Measurements from ENCODE around the gene SLC29A3. TPM values are rescaled to one million over a fixed set of nuclear protein-coding genes. Genes with fewer than 3 reads are reported as not detected.

SLC29A3 gene
- total RNA-seq, 2 donors from 2014 or later = 2.0 to 2.1 TPM

DNA sequence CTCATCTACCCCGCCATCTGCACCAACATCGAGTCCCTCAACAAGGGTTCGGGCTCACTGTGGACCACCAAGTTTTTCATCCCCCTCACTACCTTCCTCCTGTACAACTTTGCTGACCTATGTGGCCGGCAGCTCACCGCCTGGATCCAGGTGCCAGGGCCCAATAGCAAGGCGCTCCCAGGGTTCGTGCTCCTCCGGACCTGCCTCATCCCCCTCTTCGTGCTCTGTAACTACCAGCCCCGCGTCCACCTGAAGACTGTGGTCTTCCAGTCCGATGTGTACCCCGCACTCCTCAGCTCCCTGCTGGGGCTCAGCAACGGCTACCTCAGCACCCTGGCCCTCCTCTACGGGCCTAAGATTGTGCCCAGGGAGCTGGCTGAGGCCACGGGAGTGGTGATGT lies 43.1 kb downstream of the SLC29A3 start:
- DNase-seq (ENCODE audit: low spot score in 2 of 2) (no peak), ATAC-seq (no peak)
- Mint-ChIP-seq H3K27ac (peak overlapping the region in 1 of 2 donors; percentile 36), H3K36me3 (no peaks in the 10 kb centered on the region), H3K9me3 (no peaks in the 10 kb centered on the region)

DNA sequence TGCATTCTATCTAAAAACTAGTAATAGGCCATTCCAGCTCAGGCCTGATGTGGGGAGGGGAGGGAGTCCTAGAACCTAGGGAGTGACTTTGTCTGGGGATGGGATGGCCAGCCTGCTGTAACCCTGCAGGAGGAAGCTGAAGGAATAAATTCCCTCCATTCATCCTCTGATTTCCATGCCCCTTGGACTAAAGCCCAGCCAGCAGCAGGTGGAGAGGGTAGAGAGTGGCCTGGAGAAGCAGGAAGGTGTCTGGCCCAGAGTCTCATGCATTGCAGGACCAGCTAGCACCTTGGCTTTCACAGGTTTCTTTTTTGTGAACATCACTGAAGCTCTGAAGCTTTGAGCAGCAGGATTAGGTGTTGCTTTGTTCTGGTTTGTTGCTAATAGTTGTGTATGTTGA lies 44.9 kb downstream of the SLC29A3 start:
- H3K27ac Mint-ChIP-seq = peak overlapping the region in 1 of 2 donors; percentile 19
- ATAC-seq (no peak), DNase-seq (ENCODE audit: low spot score in 2 of 2) (no peak)
- H3K36me3 Mint-ChIP-seq = no peaks in the 10 kb centered on the region
- H3K9me3 Mint-ChIP-seq = no peaks in the 10 kb centered on the region

DNA sequence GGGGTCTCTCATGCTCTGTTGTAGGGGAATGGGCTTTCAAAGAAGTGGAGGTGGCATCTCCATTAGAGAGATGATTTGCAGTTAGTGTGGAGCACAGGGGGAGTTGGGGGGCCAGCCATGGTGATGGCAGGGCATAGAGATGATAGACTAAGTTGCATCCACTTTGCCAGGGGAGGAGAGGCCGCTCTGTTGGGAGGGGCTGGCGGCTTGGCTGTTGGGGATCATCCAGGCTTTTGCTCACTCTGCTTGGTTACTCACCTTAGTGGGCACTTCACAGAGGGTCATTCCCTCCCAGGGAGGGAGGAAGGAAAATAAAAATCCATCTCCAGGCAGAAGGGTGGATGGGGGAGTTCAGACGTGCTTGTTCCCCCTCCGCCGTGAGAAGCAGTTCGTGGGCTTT lies 46.3 kb downstream of the SLC29A3 start:
- DNase-seq (ENCODE audit: low spot score in 2 of 2) (no peak), ATAC-seq (no peak)
- no peak overlapping the region for H3K27ac Mint-ChIP-seq
- H3K36me3 Mint-ChIP-seq = no peaks in the 10 kb centered on the region
- H3K9me3 Mint-ChIP-seq = no peaks in the 10 kb centered on the region

DNA sequence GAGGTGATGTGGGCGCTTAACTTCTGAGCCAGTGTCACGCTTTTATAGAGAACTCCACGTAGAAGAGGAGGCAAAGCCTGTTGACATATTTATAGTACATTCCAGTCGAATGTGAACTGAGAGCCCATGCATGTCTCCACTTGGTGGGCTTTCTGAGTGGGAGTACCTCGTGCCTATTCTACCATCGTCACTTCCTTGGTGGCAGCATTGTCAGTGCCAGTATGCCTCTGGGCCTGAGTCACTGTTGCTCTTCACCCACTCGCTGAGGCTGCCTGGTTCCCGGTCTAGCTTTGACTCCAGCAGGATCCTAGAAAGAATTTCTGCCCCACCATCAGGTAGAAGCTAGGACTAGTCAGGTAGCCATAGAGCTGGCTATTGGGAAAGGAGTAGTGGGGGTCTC lies 47.6 kb downstream of the SLC29A3 start:
- no peak for DNase-seq (ENCODE audit: low spot score in 2 of 2)
- Mint-ChIP-seq H3K9me3 (no peaks in the 10 kb centered on the region), H3K27ac (no peak overlapping the region), H3K36me3 (no peaks in the 10 kb centered on the region)
- ATAC-seq = no peak

DNA sequence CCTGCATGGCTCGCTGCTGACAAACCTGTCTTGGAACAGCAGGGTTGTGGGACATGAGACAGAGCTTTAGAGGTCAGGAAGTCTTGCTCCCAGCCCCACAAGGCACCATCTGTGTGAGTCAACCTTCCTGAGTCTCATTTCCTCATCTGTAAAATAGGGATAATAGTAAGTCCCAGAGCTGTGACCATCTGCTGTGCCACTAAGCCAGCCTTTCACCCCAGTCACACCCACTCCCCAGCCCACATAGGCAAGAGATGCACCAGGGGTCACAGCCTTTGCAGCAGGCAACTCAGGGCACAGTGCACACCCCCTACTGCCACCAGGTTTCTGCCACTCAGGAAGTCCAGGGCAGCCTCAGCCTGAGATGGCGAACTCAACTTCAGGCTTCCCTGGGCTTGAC lies 48.2 kb downstream of the SLC29A3 start:
- H3K27ac Mint-ChIP-seq = no peak overlapping the region
- no peaks in the 10 kb centered on the region for H3K9me3 Mint-ChIP-seq
- peak in 1 of 2 donors; percentile 30 for ATAC-seq

DNA sequence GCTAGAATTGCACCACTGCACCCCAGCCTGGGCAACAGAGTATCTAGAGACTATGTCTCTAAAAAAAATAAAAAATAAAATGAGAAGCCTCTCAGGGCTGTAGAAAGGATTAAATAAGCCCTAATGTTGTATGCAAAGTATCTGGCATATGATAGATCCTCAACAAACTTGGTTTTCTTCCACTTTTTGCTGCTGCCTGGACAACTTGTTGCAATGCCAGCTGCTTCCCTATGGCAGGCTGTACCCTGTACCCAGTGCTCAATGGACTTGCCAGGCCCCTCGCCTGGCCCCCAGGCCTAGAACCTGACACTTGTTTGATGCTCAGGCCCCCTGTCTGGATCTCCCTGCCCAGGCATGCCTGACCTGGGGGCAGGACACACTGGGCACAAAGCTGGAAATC lies 49.1 kb downstream of the SLC29A3 start:
- no peaks in the 10 kb centered on the region for H3K36me3 Mint-ChIP-seq
- no peaks in the 10 kb centered on the region for H3K9me3 Mint-ChIP-seq
- no peak for ATAC-seq
- DNase-seq (ENCODE audit: low spot score in 2 of 2) = no peak
- H3K27ac Mint-ChIP-seq = no peak overlapping the region

More for the DNA sequence above, 48.2 kb downstream of the SLC29A3 start:
- no peak for DNase-seq (ENCODE audit: low spot score in 2 of 2)
- H3K36me3 Mint-ChIP-seq = no peaks in the 10 kb centered on the region

DNA sequence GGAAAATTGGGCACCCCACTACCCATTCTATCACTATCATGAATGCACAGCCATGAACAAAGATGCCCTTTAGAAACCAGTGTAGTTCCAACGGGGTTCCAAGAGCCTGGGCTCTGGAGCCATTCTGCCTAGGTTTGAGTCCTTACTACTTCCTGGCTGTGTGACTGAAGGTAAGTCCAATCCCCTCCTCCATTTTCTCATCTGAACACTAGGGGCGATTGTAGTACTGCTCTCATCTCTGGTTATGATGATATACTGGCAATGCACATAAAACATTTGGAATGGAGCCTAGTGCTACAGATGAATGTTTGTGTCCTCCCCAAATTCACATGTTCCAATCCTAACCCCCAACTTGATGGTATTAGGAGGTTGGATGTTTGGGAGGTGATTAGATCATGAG lies 49.6 kb downstream of the SLC29A3 start:
- Mint-ChIP-seq H3K36me3 (no peaks in the 10 kb centered on the region), H3K27ac (no peak overlapping the region), H3K9me3 (no peaks in the 10 kb centered on the region)
- ATAC-seq (no peak), DNase-seq (ENCODE audit: low spot score in 2 of 2) (no peak)

DNA sequence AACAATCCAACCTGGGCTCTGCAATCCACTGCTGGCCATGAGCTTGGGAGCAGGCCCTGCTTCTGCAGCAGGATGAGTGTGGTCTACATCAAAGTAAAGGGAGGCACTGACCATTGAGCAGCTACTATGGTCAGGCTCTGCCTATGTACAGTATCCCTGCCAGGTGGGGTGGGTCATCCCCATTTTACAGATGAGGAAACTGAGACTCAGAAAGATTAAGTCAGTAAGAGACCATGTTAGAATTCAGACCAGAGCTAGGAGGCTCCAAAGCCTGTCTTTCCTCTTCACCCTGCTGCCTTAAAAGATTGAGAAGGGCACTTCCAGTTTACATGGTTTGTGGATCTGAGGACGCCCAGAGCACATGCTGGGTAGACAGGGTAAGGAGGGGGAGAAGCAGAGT lies 50.5 kb downstream of the SLC29A3 start:
- H3K36me3 Mint-ChIP-seq = no peaks in the 10 kb centered on the region
- no peaks in the 10 kb centered on the region for H3K9me3 Mint-ChIP-seq
- ATAC-seq = no peak
- no peak overlapping the region for H3K27ac Mint-ChIP-seq
- DNase-seq (ENCODE audit: low spot score in 2 of 2) = no peak

DNA sequence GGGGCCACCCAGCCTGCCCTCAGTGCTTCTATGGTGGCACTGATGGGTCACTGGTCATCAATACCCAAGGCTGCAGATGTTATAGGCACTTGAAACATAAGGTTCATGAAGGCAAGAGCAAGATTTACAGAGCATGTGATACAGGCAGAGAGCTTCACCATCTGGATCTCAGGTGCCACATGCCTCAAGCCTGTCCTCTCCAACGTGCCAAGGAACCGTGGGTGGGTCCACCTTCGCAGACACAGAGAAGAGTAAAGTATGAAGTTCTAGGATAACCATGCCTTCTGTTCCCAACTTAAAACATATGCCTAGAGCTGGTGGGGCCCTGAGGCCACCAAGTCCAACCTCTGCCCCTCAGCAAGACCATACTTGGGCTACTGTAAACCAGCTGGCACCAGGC lies 51.0 kb downstream of the SLC29A3 start:
- Mint-ChIP-seq H3K9me3 (no peaks in the 10 kb centered on the region), H3K36me3 (no peaks in the 10 kb centered on the region), H3K27ac (no peak overlapping the region)
- ATAC-seq (no peak), DNase-seq (ENCODE audit: low spot score in 2 of 2) (no peak)

DNA sequence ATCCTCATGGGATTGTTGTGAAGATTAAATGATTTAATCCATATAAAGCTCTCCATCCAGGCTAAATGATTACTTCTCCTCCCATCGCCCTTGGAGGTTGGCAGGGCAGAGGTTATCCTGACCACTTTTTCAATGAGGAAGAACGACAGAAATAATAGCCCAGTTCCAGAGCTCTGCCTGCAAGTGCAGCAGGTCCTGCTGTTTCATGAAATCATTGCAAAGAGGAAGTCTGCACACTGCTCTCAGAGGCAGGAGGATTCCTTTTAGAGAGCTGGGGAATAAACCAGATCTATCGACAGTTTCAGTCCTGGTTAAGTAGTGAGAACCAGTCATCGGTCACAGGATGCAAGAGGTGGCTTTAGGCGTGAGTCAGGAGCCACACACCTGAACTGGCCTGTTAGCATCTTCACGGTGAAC lies 52.7 kb downstream of the SLC29A3 start:
- Mint-ChIP-seq H3K36me3 (no peaks in the 10 kb centered on the region), H3K27ac (no peak overlapping the region), H3K9me3 (no peaks in the 10 kb centered on the region)
- ATAC-seq (peak; percentile 58 to 67), DNase-seq (ENCODE audit: low spot score in 2 of 2) (no peak)

DNA sequence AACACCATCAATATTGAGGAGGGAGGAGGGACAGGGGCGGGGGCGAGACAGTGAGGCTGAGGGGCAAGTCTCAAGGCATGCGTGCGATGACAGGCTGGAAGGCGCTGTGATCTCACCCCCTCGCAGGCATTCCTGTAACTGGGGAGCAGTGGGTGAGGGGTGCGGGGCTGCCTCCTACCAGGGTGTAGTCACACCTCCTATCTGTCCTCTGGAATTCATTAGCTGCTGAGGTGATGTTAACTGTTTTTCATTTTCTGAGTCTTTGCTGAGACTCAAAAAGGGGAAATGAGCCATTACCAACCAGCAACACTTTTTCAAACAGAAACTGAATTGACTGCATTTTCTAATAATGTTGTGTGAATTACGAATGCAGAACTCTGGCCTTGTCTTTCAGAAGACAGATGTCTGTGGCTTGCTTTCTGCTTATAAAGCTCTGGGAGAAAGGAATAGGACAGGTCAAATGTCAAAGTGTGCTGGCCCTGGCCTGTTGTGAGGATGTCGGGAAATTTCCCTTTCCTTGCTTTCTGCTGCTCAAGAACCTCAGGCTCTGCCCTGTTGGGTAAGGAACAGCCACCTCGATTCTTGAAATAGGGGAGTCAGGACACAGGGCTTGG lies 53.9 kb downstream of the SLC29A3 start:
- H3K27ac Mint-ChIP-seq = no peak overlapping the region
- no peaks in the 10 kb centered on the region for H3K36me3 Mint-ChIP-seq
- no peak for ATAC-seq
- no peaks in the 10 kb centered on the region for H3K9me3 Mint-ChIP-seq
- no peak for DNase-seq (ENCODE audit: low spot score in 2 of 2)

DNA sequence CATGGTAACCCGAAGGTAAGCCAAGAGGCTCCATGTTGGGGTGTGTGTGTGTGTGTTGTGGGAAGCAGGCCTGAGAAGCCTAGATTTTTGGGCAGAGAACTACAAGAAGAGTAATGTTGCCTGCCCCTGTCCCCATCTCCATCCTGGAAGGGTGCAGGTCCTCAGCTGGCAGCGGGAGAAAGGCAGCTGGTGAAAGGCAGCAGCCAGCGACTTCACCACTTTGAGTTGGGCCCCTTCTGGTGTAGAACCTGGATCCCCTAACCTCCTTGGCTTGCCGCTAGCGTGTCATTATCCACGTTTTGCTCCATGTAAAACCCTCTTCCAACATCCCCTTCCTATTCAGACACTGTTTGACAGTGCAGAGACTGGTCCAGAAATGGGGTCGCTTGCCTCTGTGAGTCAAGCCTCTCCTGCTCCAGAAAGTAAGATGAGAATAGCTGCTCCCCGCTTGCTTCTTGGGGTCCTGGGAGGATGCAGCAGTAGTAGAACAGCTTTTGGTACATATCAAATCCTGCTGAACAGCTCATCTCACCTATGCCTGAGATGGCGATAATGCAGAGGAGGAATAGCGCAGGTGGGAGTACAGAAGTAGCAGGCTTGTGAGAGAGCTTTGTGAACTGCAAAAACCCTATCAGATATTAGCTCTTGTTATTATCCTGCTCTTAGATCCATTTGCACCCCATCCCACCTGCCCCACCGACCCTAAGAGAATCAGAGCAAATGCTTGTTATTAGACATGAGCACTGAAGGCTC lies 55.6 kb downstream of the SLC29A3 start:
- DNase-seq (ENCODE audit: low spot score in 2 of 2) (no peak), ATAC-seq (no peak)
- no peaks in the 10 kb centered on the region for H3K36me3 Mint-ChIP-seq
- no peaks in the 10 kb centered on the region for H3K9me3 Mint-ChIP-seq
- no peak overlapping the region for H3K27ac Mint-ChIP-seq

DNA sequence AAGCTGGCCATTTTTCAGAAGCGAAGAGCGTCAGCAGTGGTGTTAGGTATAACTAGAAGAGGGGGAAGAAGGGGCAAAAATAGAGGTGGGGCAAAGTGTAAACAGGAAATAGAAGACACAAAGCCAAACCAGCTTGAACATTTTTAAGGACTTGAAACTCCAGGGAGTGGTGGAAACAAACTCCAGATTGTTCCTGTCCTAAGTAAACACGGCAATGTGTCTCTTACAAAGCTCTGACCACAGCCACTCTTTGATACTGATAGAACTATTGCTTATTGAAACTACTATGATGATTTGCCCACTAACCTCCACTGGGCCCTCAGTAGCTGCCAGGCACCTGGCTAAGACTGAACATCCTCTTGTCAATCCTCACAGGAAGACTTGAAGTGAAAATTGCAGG lies 56.9 kb downstream of the SLC29A3 start:
- no peak for DNase-seq (ENCODE audit: low spot score in 2 of 2)
- H3K27ac Mint-ChIP-seq = peak overlapping the region in 1 of 2 donors; percentile 67
- no peaks in the 10 kb centered on the region for H3K36me3 Mint-ChIP-seq
- no peak for ATAC-seq
- H3K9me3 Mint-ChIP-seq = no peaks in the 10 kb centered on the region

DNA sequence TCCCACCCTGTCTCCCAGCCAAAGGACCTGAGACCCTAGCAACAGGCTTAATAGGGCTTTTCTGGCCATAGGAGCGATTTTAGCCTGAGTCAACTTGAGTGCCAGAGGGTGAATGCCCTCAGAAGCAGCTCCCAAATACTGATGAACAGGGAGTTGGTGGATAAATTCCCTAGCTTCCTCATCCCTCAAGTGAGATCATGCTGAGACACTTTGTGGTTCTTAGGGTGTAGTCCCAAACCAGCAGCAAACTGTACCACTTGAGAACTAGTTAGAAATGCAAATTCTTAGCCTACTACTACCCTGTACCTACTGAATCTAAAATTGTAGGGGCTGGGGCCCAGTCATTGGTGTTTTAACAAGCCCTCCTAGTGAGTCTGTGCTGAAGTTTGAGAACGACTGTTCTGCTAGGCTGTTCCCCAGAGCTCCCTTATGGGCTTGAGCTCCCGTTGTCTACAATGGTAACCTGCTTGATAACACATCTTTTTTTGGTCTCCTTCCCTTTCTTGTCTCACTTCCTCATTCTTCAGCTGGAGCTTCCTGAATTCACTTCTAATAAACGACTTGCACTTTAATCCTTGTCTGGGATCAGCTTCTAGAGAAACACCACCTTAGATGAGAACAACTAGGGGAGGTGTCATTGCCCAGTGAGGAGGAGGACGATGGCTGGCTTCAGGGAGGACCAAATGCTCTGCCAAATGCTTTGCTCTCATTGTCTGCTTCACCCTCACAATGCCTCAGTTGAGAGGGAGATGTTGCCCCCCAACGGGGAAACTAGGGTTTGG lies 59.5 kb downstream of the SLC29A3 start:
- Mint-ChIP-seq H3K36me3 (no peaks in the 10 kb centered on the region), H3K9me3 (no peaks in the 10 kb centered on the region), H3K27ac (no peak overlapping the region)
- ATAC-seq = no peak
- no peak for DNase-seq (ENCODE audit: low spot score in 2 of 2)

DNA sequence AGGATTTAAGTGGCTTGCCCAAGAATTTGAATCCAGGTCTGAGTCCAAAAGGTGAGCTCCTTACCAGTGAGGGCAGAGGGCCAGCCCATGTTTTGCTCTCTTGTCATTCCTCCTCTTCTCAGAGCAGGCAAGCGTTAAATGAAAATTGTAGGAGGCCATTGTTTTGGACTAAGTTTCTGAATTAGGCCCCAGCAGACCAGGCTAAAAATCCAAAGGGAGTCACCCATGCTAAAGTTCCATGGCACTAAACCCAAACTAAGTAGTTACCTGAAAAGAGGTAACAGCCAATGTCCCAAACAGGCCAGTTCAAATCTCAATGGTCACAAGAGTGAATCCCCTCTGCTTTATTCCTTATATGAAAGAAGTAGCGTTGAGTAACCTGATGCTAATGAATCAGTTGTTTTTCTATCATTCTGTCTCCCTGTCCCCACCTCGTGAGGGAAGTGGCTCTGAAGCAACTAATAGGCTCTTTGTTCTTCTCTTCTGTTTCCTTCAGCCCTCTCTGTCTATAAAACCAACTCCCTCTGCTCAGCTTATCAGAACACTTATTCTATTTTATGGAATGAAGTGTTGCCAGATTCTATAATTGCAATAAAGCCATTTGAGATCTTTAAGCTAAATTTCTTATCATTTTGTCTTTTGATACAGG lies 60.2 kb downstream of the SLC29A3 start:
- DNase-seq (ENCODE audit: low spot score in 2 of 2) (no peak), ATAC-seq (no peak)
- no peaks in the 10 kb centered on the region for H3K9me3 Mint-ChIP-seq
- H3K36me3 Mint-ChIP-seq = no peaks in the 10 kb centered on the region
- H3K27ac Mint-ChIP-seq = no peak overlapping the region

DNA sequence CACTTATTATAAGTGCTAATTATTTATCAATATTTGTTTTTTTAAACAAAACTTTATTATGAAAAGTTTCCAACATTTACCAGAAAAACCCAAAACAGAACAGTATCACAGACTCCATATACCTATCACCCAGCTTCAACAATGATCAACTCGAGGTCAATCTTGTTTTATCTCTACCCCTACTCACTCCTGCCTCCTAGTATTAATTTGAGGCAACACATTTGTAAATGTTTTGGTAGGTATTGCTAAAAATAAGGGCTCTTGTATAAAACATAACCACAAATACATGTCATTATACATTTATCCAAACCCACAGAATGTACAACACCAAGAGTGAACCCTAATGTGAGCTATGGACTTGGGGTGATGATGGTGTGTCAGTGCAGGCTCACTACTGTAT lies 61.8 kb downstream of the SLC29A3 start:
- no peak for ATAC-seq
- H3K27ac Mint-ChIP-seq = no peak overlapping the region

DNA sequence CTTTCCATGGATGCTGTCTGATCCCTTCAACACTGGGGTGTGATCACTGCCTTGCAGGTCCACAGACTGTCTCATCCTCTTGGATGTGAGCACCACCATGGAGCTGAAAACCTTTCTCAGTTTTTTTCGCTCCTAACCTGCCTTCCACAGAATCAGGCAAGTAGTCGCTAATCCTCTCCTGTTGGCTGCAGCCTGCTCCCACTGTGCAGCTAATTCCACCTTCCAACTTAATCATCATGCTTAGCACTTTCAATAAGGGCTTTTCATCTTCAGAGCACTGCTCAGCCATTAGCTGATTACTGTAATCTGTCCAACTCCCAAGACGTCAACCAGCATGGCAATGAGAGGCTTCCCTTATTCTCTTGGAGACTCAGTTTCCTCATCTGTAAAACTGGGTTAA lies 62.6 kb downstream of the SLC29A3 start:
- no peaks in the 10 kb centered on the region for H3K9me3 Mint-ChIP-seq
- DNase-seq (ENCODE audit: low spot score in 2 of 2) = no peak
- no peak overlapping the region for H3K27ac Mint-ChIP-seq
- no peaks in the 10 kb centered on the region for H3K36me3 Mint-ChIP-seq
- ATAC-seq = no peak

More for the DNA sequence above, 61.8 kb downstream of the SLC29A3 start:
- no peaks in the 10 kb centered on the region for H3K36me3 Mint-ChIP-seq
- no peak for DNase-seq (ENCODE audit: low spot score in 2 of 2)
- no peaks in the 10 kb centered on the region for H3K9me3 Mint-ChIP-seq
